ENCODE data around the gene FABP7.

DNA sequence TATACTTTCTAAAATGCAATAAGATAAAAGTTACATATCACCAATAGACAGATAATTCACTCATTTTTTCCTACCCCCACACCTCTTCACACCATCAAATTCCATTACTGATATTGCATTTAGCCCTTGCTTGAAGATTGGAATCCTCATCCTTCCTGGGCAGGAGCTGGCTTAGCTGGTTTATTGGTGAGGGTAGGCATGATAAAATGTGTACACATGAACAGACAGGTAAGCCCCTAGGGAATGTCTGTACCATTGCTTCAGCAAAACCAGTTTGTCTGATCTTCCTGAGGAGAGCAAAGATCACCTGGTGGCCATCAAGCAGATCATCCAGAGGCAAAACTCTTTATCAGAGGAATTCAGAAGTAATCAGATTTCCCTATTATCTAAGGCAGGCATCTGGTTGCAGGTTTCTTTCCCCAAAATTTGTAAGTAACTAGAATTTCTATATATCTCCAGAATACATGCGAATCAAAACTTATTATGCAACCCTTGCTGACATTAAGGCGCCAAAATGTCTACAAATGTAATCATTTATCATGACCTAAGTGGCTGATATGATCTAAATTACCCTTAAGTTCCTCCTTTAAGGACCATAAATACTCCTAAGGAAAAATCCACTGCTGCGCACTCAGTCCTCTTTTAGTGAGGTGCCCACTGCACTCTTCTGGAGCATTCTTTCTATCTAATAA lies 6.6 kb upstream of the FABP7 start:
- TF ChIP-seq, protein P1, sequence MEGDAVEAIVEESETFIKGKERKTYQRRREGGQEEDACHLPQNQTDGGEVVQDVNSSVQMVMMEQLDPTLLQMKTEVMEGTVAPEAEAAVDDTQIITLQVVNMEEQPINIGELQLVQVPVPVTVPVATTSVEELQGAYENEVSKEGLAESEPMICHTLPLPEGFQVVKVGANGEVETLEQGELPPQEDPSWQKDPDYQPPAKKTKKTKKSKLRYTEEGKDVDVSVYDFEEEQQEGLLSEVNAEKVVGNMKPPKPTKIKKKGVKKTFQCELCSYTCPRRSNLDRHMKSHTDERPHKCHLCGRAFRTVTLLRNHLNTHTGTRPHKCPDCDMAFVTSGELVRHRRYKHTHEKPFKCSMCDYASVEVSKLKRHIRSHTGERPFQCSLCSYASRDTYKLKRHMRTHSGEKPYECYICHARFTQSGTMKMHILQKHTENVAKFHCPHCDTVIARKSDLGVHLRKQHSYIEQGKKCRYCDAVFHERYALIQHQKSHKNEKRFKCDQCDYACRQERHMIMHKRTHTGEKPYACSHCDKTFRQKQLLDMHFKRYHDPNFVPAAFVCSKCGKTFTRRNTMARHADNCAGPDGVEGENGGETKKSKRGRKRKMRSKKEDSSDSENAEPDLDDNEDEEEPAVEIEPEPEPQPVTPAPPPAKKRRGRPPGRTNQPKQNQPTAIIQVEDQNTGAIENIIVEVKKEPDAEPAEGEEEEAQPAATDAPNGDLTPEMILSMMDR (IDR thresholded peaks at IDR 0.05), result no peak
- TF ChIP-seq POLR2AphosphoS5 (IDR thresholded peaks at IDR 0.05), result no peak

All from stomach (tissue), 4 donors.